H9 (cell line): ENCODE measurements around the gene BMP7. TPM values are rescaled to one million over a fixed set of nuclear protein-coding genes. Genes with fewer than 3 reads are reported as not detected.

Experiments
- DNase-seq: peaks from one replicate; pipeline ENCODE4 v3.0.0-alpha.2; 2017
- H2AFZ ChIP-seq: one replicate; pipeline ENCODE4 v1.6.1; 2013; ENCODE audit warnings: mild to moderate bottlenecking, low read length, control low read depth, moderate library complexity
- H2AK5ac ChIP-seq: 2 replicates; pipeline ENCODE4 v1.6.1; 2013; ENCODE audit warnings: low read length, control low read depth, mixed read lengths; ENCODE audit not compliant: insufficient read length
- H2BK120ac ChIP-seq: one replicate; pipeline ENCODE4 v1.6.1; 2013; ENCODE audit warnings: low read depth, mild to moderate bottlenecking, low read length, control low read depth, inconsistent platforms; ENCODE audit not compliant: poor library complexity, severe bottlenecking
- H2BK12ac ChIP-seq: 2 replicates; pipeline ENCODE4 v1.6.1; 2013; ENCODE audit warnings: low read length, control low read depth, mixed read lengths, low read depth; ENCODE audit not compliant: insufficient read length
- H2BK15ac ChIP-seq: 2 replicates; pipeline ENCODE4 v1.6.1; 2013; ENCODE audit warnings: low read depth, low read length, control low read depth
- H2BK20ac ChIP-seq: one replicate; pipeline ENCODE4 v1.6.1; 2013; ENCODE audit warnings: low read depth, mild to moderate bottlenecking, low read length, control low read depth, inconsistent platforms; ENCODE audit not compliant: poor library complexity, severe bottlenecking
- H2BK5ac ChIP-seq: 2 replicates; pipeline ENCODE4 v1.6.1; 2013; ENCODE audit warnings: low read length, control low read depth, mixed read lengths; ENCODE audit not compliant: insufficient read length
- H3K14ac ChIP-seq: 2 replicates; pipeline ENCODE4 v1.6.1; 2013; ENCODE audit warnings: low read length, control low read depth; ENCODE audit not compliant: insufficient read depth
- H3K18ac ChIP-seq: 2 replicates; pipeline ENCODE4 v1.6.1; 2013; ENCODE audit warnings: low read depth, mild to moderate bottlenecking, mixed read lengths, low read length, control low read depth; ENCODE audit not compliant: insufficient read length
- H3K23ac ChIP-seq: 2 replicates; pipeline ENCODE4 v1.6.1; 2013; ENCODE audit warnings: low read length, control low read depth, mixed read lengths, low read depth; ENCODE audit not compliant: insufficient read length
- H3K23me2 ChIP-seq: 2 replicates; pipeline ENCODE4 v1.6.1; 2013; ENCODE audit warnings: low read depth, mild to moderate bottlenecking, mixed read lengths, low read length, control low read depth; ENCODE audit not compliant: insufficient read length, poor library complexity, severe bottlenecking
- H3K27ac ChIP-seq: 2 replicates; pipeline ENCODE4 v1.5.1; 2013; ENCODE audit warnings: low read length, control low read depth, mixed read lengths, low read depth; ENCODE audit not compliant: insufficient read length
- H3K27me3 ChIP-seq: 2 replicates; pipeline ENCODE4 v1.6.1; 2013; ENCODE audit warnings: low read length, control low read depth, inconsistent platforms; ENCODE audit not compliant: insufficient read depth
- H3K4ac ChIP-seq: 2 replicates; pipeline ENCODE4 v1.6.1; 2013; ENCODE audit warnings: low read depth, mild to moderate bottlenecking, control low read depth, inconsistent platforms, low read length, moderate library complexity
- H3K4me1 ChIP-seq: 2 replicates; pipeline ENCODE4 v1.6.1; 2013; ENCODE audit warnings: low read length, control low read depth, inconsistent platforms; ENCODE audit not compliant: insufficient read depth
- H3K4me2 ChIP-seq: 2 replicates; pipeline ENCODE4 v1.6.1; 2013; ENCODE audit warnings: low read length, control low read depth, mixed read lengths; ENCODE audit not compliant: insufficient read length, insufficient read depth
- H3K56ac ChIP-seq: 2 replicates; pipeline ENCODE4 v1.6.1; 2013; ENCODE audit warnings: low read depth, mild to moderate bottlenecking, mixed read lengths, low read length, control low read depth; ENCODE audit not compliant: insufficient read length
- H3K79me1 ChIP-seq: 2 replicates; pipeline ENCODE4 v1.6.1; 2013; ENCODE audit warnings: low read depth, mild to moderate bottlenecking, moderate library complexity, low read length, control low read depth, inconsistent platforms; ENCODE audit not compliant: insufficient read depth, poor library complexity, severe bottlenecking
- H3K79me2 ChIP-seq: 2 replicates; pipeline ENCODE4 v1.6.1; 2013; ENCODE audit warnings: low read length, control low read depth, inconsistent platforms; ENCODE audit not compliant: insufficient read depth
- H3K9ac ChIP-seq: 2 replicates; pipeline ENCODE4 v1.6.1; 2013; ENCODE audit warnings: low read length, control low read depth, mixed read lengths; ENCODE audit not compliant: insufficient read length; ENCODE audit errors: extremely low read depth
- H3K9me3 ChIP-seq: one replicate; pipeline ENCODE4 v1.6.1; 2013; ENCODE audit warnings: low read depth, low read length, inconsistent platforms; ENCODE audit not compliant: control insufficient read depth
- H3T11ph ChIP-seq: one replicate; pipeline ENCODE4 v1.6.1; 2013; ENCODE audit warnings: mild to moderate bottlenecking, low read length, control low read depth, inconsistent platforms
- H4K20me1 ChIP-seq: one replicate; pipeline ENCODE4 v1.6.1; 2013; ENCODE audit not compliant: control insufficient read depth, insufficient read length, insufficient read depth
- H4K5ac ChIP-seq: 2 replicates; pipeline ENCODE4 v1.6.1; 2013; ENCODE audit warnings: low read depth, mild to moderate bottlenecking, mixed read lengths, low read length, control low read depth; ENCODE audit not compliant: insufficient read length
- H4K8ac ChIP-seq: replicated peaks from 2 replicates; pipeline ENCODE4 v1.6.1; 2013; ENCODE audit warnings: low read length, control low read depth, mixed read lengths, low read depth; ENCODE audit not compliant: insufficient read length
- H4K91ac ChIP-seq: 2 replicates; pipeline ENCODE4 v1.6.1; 2013; ENCODE audit warnings: low read depth, mild to moderate bottlenecking, moderate library complexity, mixed read lengths, low read length, control low read depth; ENCODE audit not compliant: insufficient read length
- H3K27ac Mint-ChIP-seq, 3 experiments: 2 replicates in 2 of 3; 3 replicates in 1 of 3; pipeline ENCODE4 v1.8.0; 2020 to 2021; ENCODE audit warnings: mixed read lengths in 3 of 3, mild to moderate bottlenecking in 1 of 3, moderate library complexity in 1 of 3
- H3K27me3 Mint-ChIP-seq: 2 replicates; pipeline ENCODE4 v1.8.0; 2021; ENCODE audit warnings: low read depth, mild to moderate bottlenecking, moderate library complexity, mixed read lengths
- H3K36me3 Mint-ChIP-seq, 3 experiments: 2 replicates in 2 of 3; 3 replicates in 1 of 3; pipeline ENCODE4 v1.8.0; 2020 to 2021; ENCODE audit warnings: low read depth in 3 of 3, mixed read lengths in 3 of 3; ENCODE audit not compliant: insufficient read depth in 1 of 3
- H3K4me1 Mint-ChIP-seq, 2 experiments: 2 replicates each; pipeline ENCODE4 v1.8.0; 2020; ENCODE audit warnings: mixed read lengths in 2 of 2
- H3K4me3 Mint-ChIP-seq, 2 experiments: 2 replicates in 1 of 2; 3 replicates in 1 of 2; pipeline ENCODE4 v1.8.0; 2020 to 2021; ENCODE audit warnings: mild to moderate bottlenecking in 2 of 2, mixed read lengths in 2 of 2, moderate library complexity in 1 of 2
- H3K9me3 Mint-ChIP-seq, 2 experiments: 2 replicates in 1 of 2; 3 replicates in 1 of 2; pipeline ENCODE4 v1.8.0; 2020; ENCODE audit warnings: mild to moderate bottlenecking in 2 of 2, mixed read lengths in 2 of 2, moderate library complexity in 1 of 2
- CTCF ChIP-seq: fragments of 200-600 bp; sonication (generic); conservative IDR thresholded peaks from 3 replicates; pipeline ENCODE4 v1.8.0; 2021; ENCODE audit warnings: antibody characterized with exemption, mild to moderate bottlenecking
- WGBS: extraction: QIAGEN DNeasy Blood & Tissue Kit; methylation state at CpG from one replicate; pipeline ENCODE4 v1.1.7; 2013; ENCODE audit warnings: missing lambda C conversion rate, low lambda C conversion rate, mixed read lengths; ENCODE audit not compliant: insufficient read length; ENCODE audit errors: extremely low coverage; 5-methylcytosine and 5-hydroxymethylcytosine counted together
- total RNA-seq: library from RNA; stranded (reverse); gene quantifications from 2 replicates; pipeline ENCODE4 v1.2.1, GENCODE V29; 2021

The BMP7 gene
- total RNA-seq, 1 experiment from 2014 or later: 17.7 TPM

- H3K4me1 Mint-ChIP-seq: peaks cover 30 to 32% of the 10 kb centered on the region in 2 experiments
- Histone ChIP-seq H2BK120ac (no peak overlapping the region), H3T11ph (no peak overlapping the region), H4K8ac (no peak overlapping the region), H3K23me2 (no peaks in the 10 kb centered on the region), H3K56ac (no peak overlapping the region), H3K9ac (no peak overlapping the region), H3K4me1 (peaks cover 3% of the 10 kb centered on the region), H3K4ac (no peak overlapping the region), H3K9me3 (no peaks in the 10 kb centered on the region), H2BK12ac (no peak overlapping the region), H4K5ac (no peak overlapping the region), H3K27me3 (no peaks in the 10 kb centered on the region; the same call in 1 of the 2 replicates), H2BK15ac (no peak overlapping the region), H4K20me1 (no peaks in the 10 kb centered on the region), H3K79me1 (no peaks in the 10 kb centered on the region), H2BK5ac (no peak overlapping the region), H4K91ac (no peak overlapping the region), H2BK20ac (no peak overlapping the region), H3K23ac (no peak overlapping the region), H3K4me2 (no peak overlapping the region), H3K18ac (no peak overlapping the region), H3K27ac (no peak overlapping the region), H2AFZ (no peak overlapping the region), H2AK5ac (no peak overlapping the region), H3K14ac (no peak overlapping the region; the same call in 1 of the 2 replicates), H3K79me2 (no peaks in the 10 kb centered on the region)
- peaks cover 0 to 3% of the 10 kb centered on the region in 2 experiments; a peak in 3 of 5 replicates for H3K9me3 Mint-ChIP-seq
- peak overlapping the region in 1 of 3 experiments; percentile 74; a peak in 1 of 7 replicates for H3K27ac Mint-ChIP-seq
- no peak for TF ChIP-seq CTCF
- no peak overlapping the region for H3K4me3 Mint-ChIP-seq
- H3K36me3 Mint-ChIP-seq: peaks cover 0 to 6% (median 5%) of the 10 kb centered on the region in 3 experiments; a peak in 4 of 7 replicates
- WGBS: no CpG with 5 or more reads among the region's 7 CpGs
- no peaks in the 10 kb centered on the region; the same call in 1 of the 2 replicates for H3K27me3 Mint-ChIP-seq
- DNase-seq: no peak
Observed at GRCh38 chr20:57251344-57251743, 15.1 kb downstream of the BMP7 start.
